SK-N-SH (cell line): ENCODE results near the gene TXNRD2. TPM values are rescaled to one million over a fixed set of nuclear protein-coding genes. Genes with fewer than 3 reads are reported as not detected.

ENCODE experiments used
- CTCF ChIA-PET: fragments of 300-600, 350-600 bp; formaldehyde crosslinking; extraction: SDS; loops from one replicate; lab custom pipeline; 2021; lab: Yijun Ruan, JAX
- POLR2A ChIA-PET: fragments of 350-600 bp; sonication (Branson Sonifier 250); formaldehyde crosslinking; extraction: SDS; loops from one replicate; lab custom pipeline; 2020; ENCODE audit warnings: antibody characterized with exemption, inconsistent platforms; lab: Yijun Ruan, JAX
- DNase-seq: peaks from one replicate; pipeline ENCODE4 v3.0.0; 2012
- H2AFZ ChIP-seq: fragments of 200-600 bp; sonication (generic); 2 replicates; pipeline ENCODE4 v1.8.1; 2016; ENCODE audit warnings: antibody characterized with exemption, mild to moderate bottlenecking, low read depth
- H3F3A ChIP-seq: fragments of 200-600 bp; sonication (generic); replicated peaks from 2 replicates; pipeline ENCODE3; 2016; ENCODE audit warnings: antibody characterized with exemption, mild to moderate bottlenecking; ENCODE audit not compliant: insufficient read depth
- H3K27ac ChIP-seq, 2 experiments: fragments of 200-500 bp in 1 of 2; fragments of 200-600 bp in 1 of 2; sonication (Bioruptor generic) in 1 of 2; sonication (generic), shearing (Covaris generic) in 1 of 2; 2 replicates each; pipeline versions ENCODE4 v1.5.1 to v1.6.1; 2014 to 2016; ENCODE audit warnings: low read depth in 2 of 2, inconsistent platforms in 1 of 2, low read length in 1 of 2, mild to moderate bottlenecking in 1 of 2, mixed read lengths in 1 of 2
- H3K27me3 ChIP-seq: fragments of 200-600 bp; sonication (generic), shearing (Covaris generic); 2 replicates; pipeline ENCODE4 v1.6.1; 2016; ENCODE audit warnings: mixed run types; ENCODE audit not compliant: insufficient read depth
- H3K36me3 ChIP-seq, 2 experiments: fragments of 200-500 bp in 1 of 2; fragments of 200-600 bp in 1 of 2; sonication (Bioruptor generic) in 1 of 2; sonication (generic) in 1 of 2; replicated peaks in 1 of 2; 2 replicates each; pipeline versions ENCODE3 to v1.5.1; 2014 to 2016; ENCODE audit warnings: low read length in 1 of 2, mild to moderate bottlenecking in 1 of 2; ENCODE audit not compliant: insufficient read depth in 2 of 2, control insufficient read depth in 1 of 2
- H3K4me1 ChIP-seq, 2 experiments: fragments of 200-500 bp in 1 of 2; fragments of 200-600 bp in 1 of 2; sonication (Bioruptor generic) in 1 of 2; sonication (generic), shearing (Covaris generic) in 1 of 2; 2 replicates each; pipeline versions ENCODE4 v1.5.1 to v1.6.1; 2014 to 2016; ENCODE audit warnings: low read depth in 1 of 2, low read length in 1 of 2, mixed run types in 1 of 2; ENCODE audit not compliant: insufficient read depth in 2 of 2, control insufficient read depth in 1 of 2
- H3K4me2 ChIP-seq: fragments of 200-600 bp; sonication (generic), shearing (Covaris generic); 2 replicates; pipeline ENCODE4 v1.6.1; 2017; ENCODE audit warnings: mixed run types
- H3K4me3 ChIP-seq, 2 experiments: fragments of 200-500 bp in 1 of 2; fragments of 200-600 bp in 1 of 2; sonication (Bioruptor generic) in 1 of 2; sonication (generic), shearing (Covaris generic) in 1 of 2; 2 replicates each; pipeline versions ENCODE4 v1.5.1 to v1.8.1; 2014 to 2016; ENCODE audit warnings: low read depth in 2 of 2, inconsistent platforms in 1 of 2, low read length in 1 of 2, mild to moderate bottlenecking in 1 of 2, mixed read lengths in 1 of 2, moderate library complexity in 1 of 2
- H3K79me2 ChIP-seq: fragments of 200-600 bp; sonication (generic); 2 replicates; pipeline ENCODE4 v1.8.1; 2017; ENCODE audit warnings: mild to moderate bottlenecking; ENCODE audit not compliant: insufficient read depth
- H3K9ac ChIP-seq: fragments of 200-600 bp; sonication (generic); 2 replicates; pipeline ENCODE4 v1.6.1; 2017; ENCODE audit warnings: mixed run types
- H3K9me2 ChIP-seq: fragments of 200-600 bp; sonication (generic); 2 replicates; pipeline ENCODE4 v1.6.1; 2017; ENCODE audit warnings: mixed run types
- H3K9me3 ChIP-seq: fragments of 200-600 bp; sonication (generic); 2 replicates; pipeline ENCODE4 v1.6.1; 2017; ENCODE audit warnings: mixed run types, mild to moderate bottlenecking, moderate library complexity
- H4K20me1 ChIP-seq: fragments of 200-600 bp; sonication (generic); 2 replicates; pipeline ENCODE4 v1.6.1; 2017; ENCODE audit warnings: mild to moderate bottlenecking, mixed run types; ENCODE audit not compliant: insufficient read depth
- CHD2 ChIP-seq: fragments of 150-350 bp; IDR thresholded peaks from 2 replicates; pipeline ENCODE4 v1.6.1; 2018; ENCODE audit warnings: low read length; ENCODE audit not compliant: partially characterized antibody
- EP300 ChIP-seq, 2 experiments: IDR thresholded peaks; 2 replicates each; pipeline versions ENCODE4 v1.4.0 to v1.6.1; 2012; ENCODE audit warnings: borderline replicate concordance in 1 of 2, low read depth in 1 of 2, low read length in 1 of 2
- EZH2phosphoT487 ChIP-seq: fragments of 200-600 bp; sonication (generic); IDR thresholded peaks from 2 replicates; pipeline ENCODE4 v1.6.1; 2017; ENCODE audit warnings: low read depth, mixed run types, mild to moderate bottlenecking, antibody characterized with exemption, moderate library complexity, borderline replicate concordance
- FOXJ3 ChIP-seq: sonication (generic); formaldehyde crosslinking; IDR thresholded peaks from 2 replicates; pipeline ENCODE4 v1.5.1; 2020; ENCODE audit warnings: mild to moderate bottlenecking, missing genetic modification reagents
- FOXM1 ChIP-seq: IDR thresholded peaks from 2 replicates; pipeline ENCODE4 v1.4.0; 2012; ENCODE audit warnings: low read depth, mild to moderate bottlenecking
- GATA2 ChIP-seq: sonication (generic); formaldehyde crosslinking; IDR thresholded peaks from 2 replicates; pipeline ENCODE4 v1.5.0; 2020; ENCODE audit warnings: mild to moderate bottlenecking, missing genetic modification reagents
- JUND ChIP-seq: IDR thresholded peaks from 2 replicates; pipeline ENCODE4 v1.4.0; 2012
- MEF2A ChIP-seq: IDR thresholded peaks from 2 replicates; pipeline ENCODE4 v1.4.0; 2012; ENCODE audit warnings: low read depth, borderline replicate concordance
- MXI1 ChIP-seq: IDR thresholded peaks from 2 replicates; pipeline ENCODE4 v1.6.1; 2012; ENCODE audit warnings: mild to moderate bottlenecking, low read depth, low read length, improper control_type of control experiment
- NRF1 ChIP-seq: IDR thresholded peaks from 2 replicates; pipeline ENCODE4 v1.6.1; 2012; ENCODE audit warnings: low read depth, mild to moderate bottlenecking, low read length
- POLR2AphosphoS5 ChIP-seq: IDR thresholded peaks from 2 replicates; pipeline ENCODE4 v1.6.1; 2012; ENCODE audit warnings: low read depth, low read length
- RAD21 ChIP-seq: IDR thresholded peaks from 2 replicates; pipeline ENCODE4 v1.6.1; 2012; ENCODE audit warnings: mild to moderate bottlenecking, low read length
- RFX5 ChIP-seq: IDR thresholded peaks from 2 replicates; pipeline ENCODE4 v1.6.1; 2012; ENCODE audit warnings: mild to moderate bottlenecking, improper control_type of control experiment, low read length
- RXRA ChIP-seq: IDR thresholded peaks from 2 replicates; pipeline ENCODE4 v1.4.0; 2012; ENCODE audit warnings: low read depth, mild to moderate bottlenecking, borderline replicate concordance
- SMC3 ChIP-seq: IDR thresholded peaks from 2 replicates; pipeline ENCODE4 v1.6.1; 2012; ENCODE audit warnings: low read depth, low read length, improper control_type of control experiment
- TAF1 ChIP-seq: IDR thresholded peaks from 2 replicates; pipeline ENCODE4 v1.6.1; 2012; ENCODE audit warnings: low read depth, mild to moderate bottlenecking, low read length, moderate library complexity, borderline replicate concordance
- YY1 ChIP-seq: IDR thresholded peaks from 2 replicates; pipeline ENCODE4 v1.4.0; 2012; ENCODE audit warnings: low read depth, mild to moderate bottlenecking
- WGBS: methylation state at CpG from one replicate; pipeline ENCODE4 v1.1.6; 2017; ENCODE audit warnings: low lambda C conversion rate; 5-methylcytosine and 5-hydroxymethylcytosine counted together
- polyA plus RNA-seq, 3 experiments: library from polyadenylated mRNA; depleted of rRNA; stranded (reverse); fragments of >200 nt; gene quantifications; 2 replicates each; pipeline ENCODE4 v1.2.3, GENCODE V29; 2012
- TF ChIP-seq, protein P1 (sequence below): fragments of 150-350 bp; IDR thresholded peaks from 2 replicates; pipeline ENCODE4 v1.6.1; 2016; ENCODE audit warnings: mild to moderate bottlenecking, low read depth, low read length
- TF ChIP-seq, protein P2 (sequence below): IDR thresholded peaks from 2 replicates; pipeline ENCODE4 v1.4.0; 2012; ENCODE audit warnings: low read depth

TXNRD2 gene
- polyA plus RNA-seq, 1 of the 3 experiments (the other 2 are of a cell fraction), result 34.7 TPM

DNA sequence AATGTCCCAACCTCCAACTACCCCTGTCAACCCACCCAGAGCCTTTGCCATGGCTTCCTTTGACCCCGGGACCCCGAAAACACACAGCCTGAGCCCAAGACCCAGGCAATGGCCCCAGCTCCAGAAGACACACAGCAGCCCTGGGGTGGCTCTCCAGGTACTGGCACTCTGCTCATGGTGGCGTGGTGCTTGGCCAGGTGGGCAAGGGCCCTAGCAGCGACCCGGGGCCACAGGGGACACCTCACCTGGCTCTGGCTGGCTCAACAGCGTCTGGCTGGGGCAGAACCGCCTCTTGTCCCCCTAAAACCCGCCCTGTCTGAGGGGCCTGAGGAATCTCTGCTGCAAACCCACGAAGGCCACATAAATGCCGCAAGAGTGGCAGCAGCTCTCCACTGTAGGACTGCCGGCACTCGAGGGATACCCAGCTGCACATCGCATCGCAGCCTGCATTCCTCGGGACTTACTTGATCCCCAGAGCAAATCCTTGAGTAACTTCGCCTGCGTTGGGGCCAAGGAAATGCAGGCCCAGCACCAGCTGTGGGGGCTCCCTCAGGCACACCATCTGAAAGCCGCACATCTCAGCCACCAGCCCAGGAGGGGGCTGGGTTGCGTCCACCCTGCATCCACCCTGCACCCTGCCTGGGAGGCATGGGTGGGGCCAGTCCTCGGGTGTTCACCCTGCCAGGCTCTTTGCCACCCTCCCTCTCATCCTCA is 63.8 kb downstream of the TXNRD2 start (continued):
- TF ChIP-seq, protein P1, sequence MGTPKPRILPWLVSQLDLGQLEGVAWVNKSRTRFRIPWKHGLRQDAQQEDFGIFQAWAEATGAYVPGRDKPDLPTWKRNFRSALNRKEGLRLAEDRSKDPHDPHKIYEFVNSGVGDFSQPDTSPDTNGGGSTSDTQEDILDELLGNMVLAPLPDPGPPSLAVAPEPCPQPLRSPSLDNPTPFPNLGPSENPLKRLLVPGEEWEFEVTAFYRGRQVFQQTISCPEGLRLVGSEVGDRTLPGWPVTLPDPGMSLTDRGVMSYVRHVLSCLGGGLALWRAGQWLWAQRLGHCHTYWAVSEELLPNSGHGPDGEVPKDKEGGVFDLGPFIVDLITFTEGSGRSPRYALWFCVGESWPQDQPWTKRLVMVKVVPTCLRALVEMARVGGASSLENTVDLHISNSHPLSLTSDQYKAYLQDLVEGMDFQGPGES, result no peak

DNA sequence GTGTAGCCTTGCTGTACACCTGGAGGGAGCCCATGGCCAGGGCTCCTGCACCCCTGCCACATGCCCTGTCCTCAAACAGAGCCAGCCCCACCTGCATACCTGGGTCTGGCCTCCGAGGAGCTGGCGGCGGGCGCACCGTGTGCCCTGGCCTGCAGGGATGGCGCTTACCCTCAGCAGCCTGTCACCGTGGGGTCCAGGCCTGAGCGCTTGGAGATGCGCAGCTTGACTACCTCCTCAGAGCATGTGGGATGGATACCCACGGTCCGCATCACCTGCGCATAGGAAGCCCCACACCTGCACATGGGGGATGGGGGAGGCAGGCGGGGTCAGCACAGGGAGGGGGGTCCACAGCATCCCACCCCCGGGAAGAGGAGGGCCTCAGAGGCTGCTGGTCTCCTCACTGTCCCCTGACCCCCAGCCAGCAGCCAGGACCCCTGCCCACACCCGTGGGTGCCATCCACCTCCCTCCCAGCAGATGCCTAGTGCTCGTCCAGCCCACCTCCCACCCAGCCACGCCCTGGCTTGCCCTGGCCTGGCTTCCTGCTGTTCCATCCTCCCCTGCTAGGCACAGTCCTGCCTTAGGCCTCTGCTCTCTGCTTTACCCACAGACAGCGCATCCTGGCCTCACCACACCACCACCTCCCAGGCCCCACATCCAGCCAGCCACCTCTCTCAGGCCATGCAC is 64.5 kb downstream of the TXNRD2 start:
- Histone ChIP-seq H3K4me3 (no peak overlapping the region), H3K27me3 (no peaks in the 10 kb centered on the region), H3K4me1 (peaks cover 31 to 36% of the 10 kb centered on the region in 2 experiments; a peak in 3 of 4 replicates), H3K36me3 (no peaks in the 10 kb centered on the region), H3K9me3 (no peaks in the 10 kb centered on the region), H3F3A (peaks cover 13% of the 10 kb centered on the region), H3K9ac (no peak overlapping the region), H3K27ac (peak overlapping the region in 1 of 2 experiments; percentile 40; a peak in 1 of 4 replicates), H2AFZ (no peak overlapping the region), H3K9me2 (no peaks in the 10 kb centered on the region), H4K20me1 (no peaks in the 10 kb centered on the region), H3K79me2 (peaks cover 26% of the 10 kb centered on the region; the same call in 1 of the 2 replicates), H3K4me2 (no peak overlapping the region)
- ChIA-PET CTCF (interaction anchor here (1.0 to 6.1 kb wide), 23 partner anchors 8 to 197 kb away, joined by 3 to 64 read pairs (median 5); no protein-coding TSS in a partner anchor), POLR2A (interaction anchor here (0.9 to 1.5 kb wide), 3 partner anchors 26 to 147 kb away, joined by 3 to 4 read pairs (median 4); no protein-coding TSS in a partner anchor)
- WGBS, result 100% methylated on average over 1 of the region's 18 CpGs
- TF ChIP-seq POLR2AphosphoS5, result no peak
- TF ChIP-seq FOXM1, result no peak
- no peak for TF ChIP-seq YY1
- no peak for TF ChIP-seq JUND
- TF ChIP-seq NRF1, result no peak
- no peak for TF ChIP-seq RAD21
- TF ChIP-seq TAF1, result no peak
- TF ChIP-seq MXI1, result no peak
- peak; percentile 39 for DNase-seq

DNA sequence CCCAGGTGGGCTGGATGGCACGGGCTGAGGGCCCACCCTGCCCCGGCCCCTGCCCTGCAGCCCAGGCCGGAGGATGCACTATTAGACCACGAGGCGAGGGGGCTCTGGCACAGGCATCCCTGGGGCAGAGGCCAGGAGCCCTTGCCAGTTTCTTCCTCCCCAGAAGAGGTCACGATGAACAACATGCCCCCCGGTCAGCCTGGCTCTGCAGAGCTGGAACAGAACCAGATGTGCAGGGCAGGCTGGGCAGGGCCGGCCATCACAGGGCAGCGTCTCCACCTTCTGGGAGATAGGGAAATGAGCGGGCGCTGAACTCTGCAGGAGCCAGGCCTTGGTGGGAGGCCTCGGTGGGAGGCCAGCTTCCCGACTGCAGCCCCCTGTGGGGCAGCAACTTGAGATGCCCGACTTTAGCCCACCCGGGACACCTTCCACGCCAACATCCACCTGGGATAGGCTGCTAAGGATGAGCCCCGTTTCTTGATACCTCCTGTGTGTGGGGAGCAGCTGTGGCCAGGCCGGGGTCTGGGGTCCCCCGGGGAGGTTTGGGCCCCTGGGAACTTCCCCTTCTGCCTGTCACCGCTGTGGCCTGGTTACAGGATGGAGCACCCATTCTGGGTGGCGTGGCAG is 65.2 kb downstream of the TXNRD2 start:
- CTCF ChIA-PET, result interaction anchor here (1.0 to 6.1 kb wide), 27 partner anchors 9 to 196 kb away, joined by 3 to 64 read pairs (median 5); no protein-coding TSS in a partner anchor
- TF ChIP-seq RFX5 (no peak), POLR2AphosphoS5 (no peak), EZH2phosphoT487 (no peak), RAD21 (peak; percentile 78), RXRA (no peak), NRF1 (no peak), GATA2 (CRISPR knock-in tag) (peak; percentile 42; the same call in 1 of the 2 replicates), JUND (no peak), CHD2 (peak; percentile 59), YY1 (no peak), MXI1 (peak; percentile 59; the same call in 1 of the 2 replicates), SMC3 (peak; percentile 61), FOXJ3 (CRISPR knock-in tag) (no peak), MEF2A (no peak), EP300 (IDR thresholded peaks at IDR 0.05; ENCODE audit: borderline replicate concordance in 1 of 2, low read depth in 1 of 2, low read length in 1 of 2) (peak in 1 of 2 experiments; percentile 40; a peak in 1 of 4 replicates)
- TF ChIP-seq, protein P2, sequence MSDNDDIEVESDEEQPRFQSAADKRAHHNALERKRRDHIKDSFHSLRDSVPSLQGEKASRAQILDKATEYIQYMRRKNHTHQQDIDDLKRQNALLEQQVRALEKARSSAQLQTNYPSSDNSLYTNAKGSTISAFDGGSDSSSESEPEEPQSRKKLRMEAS, result no peak

More for the DNA sequence above, 65.2 kb downstream of the TXNRD2 start:
- no peaks in the 10 kb centered on the region for H3K9me3 ChIP-seq
- H3K4me3 ChIP-seq, result no peak overlapping the region
- H3K36me3 ChIP-seq, result no peaks in the 10 kb centered on the region
- no peak overlapping the region for H3K4me2 ChIP-seq
- peaks cover 7% of the 10 kb centered on the region for H3F3A ChIP-seq
- H3K4me1 ChIP-seq, result peaks cover 27 to 30% of the 10 kb centered on the region in 2 experiments; a peak in 3 of 4 replicates
- peak overlapping the region in 1 of 2 experiments; percentile 50; a peak in 2 of 4 replicates for H3K27ac ChIP-seq
- peak; percentile 94 for DNase-seq
- no peaks in the 10 kb centered on the region for H3K27me3 ChIP-seq
- no peaks in the 10 kb centered on the region for H3K9me2 ChIP-seq
- peaks cover 26% of the 10 kb centered on the region; the same call in 1 of the 2 replicates for H3K79me2 ChIP-seq
- H2AFZ ChIP-seq, result no peak overlapping the region
- no peaks in the 10 kb centered on the region for H4K20me1 ChIP-seq
- POLR2A ChIA-PET, result interaction anchor here (0.9 to 1.5 kb wide), 3 partner anchors 25 to 146 kb away, joined by 3 to 4 read pairs (median 4); no protein-coding TSS in a partner anchor
- no peak overlapping the region for H3K9ac ChIP-seq
- 80% methylated on average over 7 of the region's 21 CpGs for WGBS
